GM21737 (cell line): ENCODE data around the gene EFNA2.
"Not testable (repeated sequence)": the region's sequence is repeated elsewhere in the genome, so short reads cannot be mapped to it uniquely, and the experiment has no call there.

Source experiments
- ATAC-seq: cut with Tn5 transposase; IDR thresholded peaks from one replicate; pipeline ENCODE4 v1.9.1; 2021; ENCODE audit warnings: mild to moderate bottlenecking, moderate library complexity; ENCODE audit not compliant: unreplicated experiment

Gene EFNA2

DNA sequence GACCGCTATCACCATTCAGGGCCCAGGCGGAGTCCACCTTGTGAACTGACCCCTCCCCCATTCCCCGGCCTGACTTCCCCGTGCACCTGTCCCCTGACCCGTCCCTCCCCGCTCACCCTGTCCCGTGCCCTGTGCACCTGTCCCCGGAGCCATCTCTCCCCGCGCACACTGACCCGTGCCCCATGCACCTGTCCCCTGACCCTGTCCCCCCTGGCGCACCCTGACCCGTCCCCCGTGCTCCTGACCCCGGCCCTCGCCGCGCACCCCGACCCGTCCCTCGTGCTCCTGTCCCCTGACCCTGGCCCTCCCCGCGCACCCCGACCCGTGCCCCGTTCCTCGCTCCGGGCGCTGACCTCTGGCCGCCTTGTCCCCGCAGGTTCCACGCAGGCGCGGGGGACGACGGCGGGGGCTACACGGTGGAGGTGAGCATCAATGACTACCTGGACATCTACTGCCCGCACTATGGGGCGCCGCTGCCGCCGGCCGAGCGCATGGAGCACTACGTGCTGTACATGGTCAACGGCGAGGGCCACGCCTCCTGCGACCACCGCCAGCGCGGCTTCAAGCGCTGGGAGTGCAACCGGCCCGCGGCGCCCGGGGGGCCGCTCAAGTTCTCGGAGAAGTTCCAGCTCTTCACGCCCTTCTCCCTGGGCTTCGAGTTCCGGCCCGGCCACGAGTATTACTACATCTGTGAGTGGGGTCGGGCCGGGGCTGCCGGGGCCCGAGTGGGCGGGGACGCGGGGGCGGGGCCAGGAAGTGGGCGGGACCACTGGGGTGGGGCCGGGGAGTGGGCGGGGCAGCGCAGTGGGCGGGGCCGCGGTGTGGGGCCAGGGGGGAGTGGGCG, 9.7 kb downstream of the EFNA2 start:
- ATAC-seq, result no peak

DNA sequence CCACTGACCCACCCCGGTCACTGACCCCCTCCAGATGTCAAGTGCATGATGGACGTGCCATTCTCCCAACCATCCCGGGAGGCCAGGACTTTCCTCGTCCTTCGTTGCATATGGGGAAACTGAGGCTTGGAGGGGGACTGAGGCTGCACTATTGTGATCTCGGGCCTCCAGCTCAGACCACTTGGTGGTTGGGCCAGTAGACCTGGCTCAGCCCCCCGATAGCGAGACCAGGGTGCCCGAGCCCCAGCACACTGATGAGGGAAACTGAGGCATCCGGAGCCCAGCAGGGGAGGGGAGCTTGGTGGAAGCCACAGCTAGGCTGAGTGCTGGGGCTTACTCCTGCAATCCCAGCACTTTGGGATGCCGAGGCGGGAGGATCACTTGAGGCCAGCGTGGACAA, 10.4 kb downstream of the EFNA2 start:
- ATAC-seq, result no peak

DNA sequence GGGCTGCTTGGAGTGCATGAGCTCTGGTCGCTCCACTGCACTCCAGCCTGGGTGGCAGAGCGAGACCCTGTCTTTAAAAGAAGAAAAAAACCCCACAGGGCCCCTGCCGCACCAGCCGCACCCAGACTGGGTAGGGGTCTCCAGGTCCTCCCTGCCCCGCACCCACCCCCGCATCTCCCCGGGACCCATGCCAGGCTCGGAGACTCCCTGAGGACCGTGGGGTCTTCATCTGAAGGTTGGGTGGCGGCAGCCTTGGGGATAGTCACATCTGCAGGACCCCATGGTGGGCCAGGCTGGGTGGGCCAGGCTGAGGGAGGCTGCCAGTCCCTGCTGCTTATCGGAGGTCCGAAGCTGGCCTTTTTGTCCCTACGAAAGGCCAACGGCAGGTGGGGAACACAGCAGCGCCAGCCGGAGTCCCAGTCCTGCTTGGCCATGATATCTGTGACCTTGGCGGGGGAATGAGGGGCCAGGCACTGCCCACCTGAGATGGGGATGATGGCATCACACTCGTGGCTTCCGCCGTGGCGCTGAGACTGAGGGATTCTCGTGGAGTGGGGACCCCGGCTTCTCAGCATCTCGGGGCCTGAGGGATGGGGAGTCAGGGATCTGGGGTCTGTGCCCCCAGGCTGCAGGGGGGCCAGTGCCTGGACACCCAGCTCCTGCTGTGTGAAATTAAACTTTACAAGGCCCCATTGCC, 11.1 kb downstream of the EFNA2 start:
- no peak for ATAC-seq

DNA sequence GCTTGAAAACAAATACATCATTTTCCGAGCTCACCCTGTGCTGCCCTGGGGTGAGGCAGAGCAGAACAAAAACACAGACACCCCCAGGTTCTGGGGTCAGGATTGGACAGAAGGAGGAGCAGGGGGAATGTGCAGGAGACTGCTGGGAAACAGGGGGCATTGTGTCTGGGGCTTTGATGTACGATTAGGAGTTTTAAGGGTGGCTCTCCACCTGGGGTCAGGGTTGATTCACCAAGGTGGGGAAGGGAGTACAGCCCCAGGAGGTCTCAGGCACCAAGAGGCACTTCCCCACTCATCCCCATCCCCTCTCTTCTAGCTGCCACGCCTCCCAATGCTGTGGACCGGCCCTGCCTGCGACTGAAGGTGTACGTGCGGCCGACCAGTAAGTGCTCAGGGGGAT, 12.6 kb downstream of the EFNA2 start:
- no peak for ATAC-seq

DNA sequence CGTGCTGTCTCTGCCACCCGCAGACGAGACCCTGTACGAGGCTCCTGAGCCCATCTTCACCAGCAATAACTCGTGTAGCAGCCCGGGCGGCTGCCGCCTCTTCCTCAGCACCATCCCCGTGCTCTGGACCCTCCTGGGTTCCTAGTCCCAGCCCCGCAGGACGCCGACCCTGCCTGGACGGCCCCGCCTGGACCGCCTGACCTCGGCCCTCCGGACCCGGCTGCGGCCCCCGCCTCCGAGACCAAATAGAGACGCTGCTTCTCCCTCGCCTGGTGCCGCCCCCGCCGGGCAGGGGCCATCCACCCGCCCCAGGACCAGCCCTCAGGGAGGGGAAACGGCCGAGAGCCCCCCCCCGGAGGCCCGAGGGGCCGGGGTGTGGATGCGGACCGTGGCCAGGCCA, 14.1 kb downstream of the EFNA2 start:
- no peak for ATAC-seq

DNA sequence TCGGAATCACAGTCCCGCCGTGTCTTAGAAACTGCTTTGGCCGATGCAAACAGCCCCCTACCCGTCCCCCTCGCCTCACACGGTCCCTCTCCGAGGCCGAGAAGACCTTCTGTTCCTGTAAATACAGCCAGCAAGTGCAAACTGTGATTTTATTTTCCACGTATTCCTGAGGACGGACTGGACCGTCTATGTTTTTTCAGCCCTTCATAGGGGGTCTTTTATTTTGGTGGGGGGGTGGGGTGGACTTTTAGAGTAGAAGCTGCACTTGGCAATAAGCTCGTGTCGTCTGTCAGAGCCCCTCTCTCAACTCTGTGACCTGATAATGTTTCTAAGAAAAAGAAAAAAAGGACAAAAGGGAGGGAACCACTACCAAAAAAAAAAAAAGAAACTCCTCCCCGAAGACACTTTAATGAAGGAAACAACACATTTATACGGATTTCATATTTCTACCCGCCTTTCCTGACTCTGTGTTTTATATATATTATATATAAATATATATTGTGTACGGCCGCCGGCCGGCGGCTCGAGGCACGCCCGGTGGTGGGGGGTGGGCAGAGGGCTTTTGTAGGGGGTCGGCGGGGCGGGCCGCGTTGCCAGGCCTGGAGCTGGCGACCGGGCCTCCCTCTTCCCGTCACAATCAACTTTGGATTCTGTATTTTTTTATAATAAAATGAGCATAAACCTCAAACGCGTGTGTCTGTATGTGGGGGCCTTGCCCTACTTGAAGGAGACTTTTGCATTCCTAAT, 15.2 kb downstream of the EFNA2 start:
- ATAC-seq, result no peak

DNA sequence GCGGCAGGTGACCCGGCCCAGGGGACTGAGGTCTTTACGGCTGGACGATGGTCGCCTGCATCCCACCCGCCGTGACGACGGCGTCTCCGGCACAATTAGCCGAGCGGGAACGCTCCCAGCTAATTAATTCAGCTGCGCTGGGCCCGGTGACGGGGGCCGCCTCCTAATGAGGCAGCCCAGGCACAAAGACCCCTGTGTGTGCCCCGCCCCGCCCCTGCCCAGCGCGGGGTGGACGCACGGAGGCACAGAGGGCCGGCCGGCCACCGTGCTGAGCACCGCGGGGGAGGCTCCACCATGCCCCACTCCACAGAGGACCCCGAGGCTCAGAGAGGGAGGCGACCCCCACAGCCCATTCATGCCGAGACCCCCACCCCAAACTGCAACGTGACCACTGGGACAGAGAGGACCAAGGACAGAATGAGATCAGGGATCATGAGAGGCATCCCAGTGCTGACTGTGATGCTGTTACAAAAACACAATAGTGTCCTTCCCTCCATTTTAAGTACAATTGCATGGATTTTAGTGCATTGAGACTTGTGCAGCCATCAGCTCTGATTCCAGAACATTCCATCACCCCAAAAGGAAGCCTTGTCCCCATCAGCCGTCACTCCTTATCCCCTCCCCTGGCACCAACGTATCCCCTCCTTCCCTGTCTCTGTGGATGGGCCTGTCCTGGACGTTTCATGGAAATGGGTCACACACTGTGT, 17.0 kb downstream of the EFNA2 start:
- no peak for ATAC-seq

DNA sequence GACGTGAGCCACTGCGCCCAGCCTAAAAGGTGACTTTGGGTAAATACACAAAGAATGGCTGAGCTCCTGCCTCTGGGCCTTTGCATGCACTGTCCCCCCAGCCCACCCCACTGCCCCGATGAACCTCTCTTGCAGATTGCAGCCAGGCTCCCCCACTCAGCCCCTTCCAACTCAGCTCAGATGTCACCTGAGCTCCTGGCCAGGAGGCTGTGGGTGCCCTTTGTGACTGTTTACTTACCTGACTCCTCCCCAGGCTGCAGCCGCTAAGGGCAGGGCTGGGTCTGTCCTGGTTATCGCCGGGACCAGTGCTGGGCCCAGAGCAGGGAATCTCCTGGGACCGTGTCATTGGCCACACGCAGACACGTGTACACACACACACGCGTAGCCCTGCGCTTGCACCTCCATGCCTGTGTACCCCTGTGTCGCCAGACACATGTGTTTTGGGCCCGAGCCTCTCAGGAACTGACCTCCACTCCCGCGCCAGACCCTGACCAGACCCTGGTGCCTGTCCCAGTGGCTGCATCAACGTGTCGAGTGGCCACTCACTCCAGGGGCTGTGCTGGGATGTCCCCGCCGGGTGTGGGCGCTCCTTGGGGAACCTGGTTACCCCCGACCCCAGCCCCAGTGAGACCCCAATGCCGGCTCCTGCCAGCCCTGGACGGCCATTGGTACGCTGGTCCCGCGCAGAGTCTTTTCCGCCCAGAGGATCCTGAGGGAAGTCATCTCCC, 18.7 kb downstream of the EFNA2 start:
- no peak for ATAC-seq

DNA sequence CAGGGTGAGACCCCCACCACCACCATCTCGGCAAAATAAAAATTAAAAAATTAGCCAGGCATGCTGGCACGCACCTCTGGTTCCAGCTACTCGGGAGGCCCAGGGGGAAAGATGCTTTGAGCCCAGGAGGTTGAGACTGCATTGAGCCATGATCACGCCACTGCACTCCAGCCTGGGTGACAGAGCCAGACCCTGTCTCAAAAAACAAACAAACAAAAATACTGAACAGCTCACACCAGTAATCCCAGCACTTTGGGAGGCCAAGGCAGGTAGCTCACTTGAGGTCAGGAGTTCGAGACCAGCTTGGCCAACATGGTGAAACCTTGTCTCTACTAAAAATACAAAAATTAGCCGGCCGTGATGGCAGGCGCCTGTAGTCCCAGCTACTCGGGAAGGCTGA, 19.7 kb downstream of the EFNA2 start:
- ATAC-seq, result not testable (repeated sequence)

DNA sequence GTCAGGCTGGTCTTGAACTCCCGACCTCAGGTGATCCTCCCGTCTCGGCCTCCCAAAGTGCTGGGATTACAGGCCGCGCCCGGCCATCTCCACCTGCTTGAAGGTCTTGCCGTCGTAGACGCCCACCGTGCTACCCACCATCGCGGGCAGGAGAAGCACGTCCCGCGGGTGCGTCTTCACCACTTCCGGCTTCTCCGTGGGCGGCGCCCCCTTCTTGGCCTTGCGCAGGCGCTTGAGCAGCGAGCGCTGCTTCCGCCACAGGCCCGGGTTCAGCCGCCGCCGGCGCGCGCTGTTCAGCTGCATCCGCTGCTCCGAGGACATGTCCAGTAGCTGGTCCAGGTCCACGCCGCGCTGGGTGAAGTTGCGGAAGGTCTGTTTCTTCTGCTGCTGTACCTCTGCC, 21.6 kb downstream of the EFNA2 start:
- ATAC-seq, result no peak

DNA sequence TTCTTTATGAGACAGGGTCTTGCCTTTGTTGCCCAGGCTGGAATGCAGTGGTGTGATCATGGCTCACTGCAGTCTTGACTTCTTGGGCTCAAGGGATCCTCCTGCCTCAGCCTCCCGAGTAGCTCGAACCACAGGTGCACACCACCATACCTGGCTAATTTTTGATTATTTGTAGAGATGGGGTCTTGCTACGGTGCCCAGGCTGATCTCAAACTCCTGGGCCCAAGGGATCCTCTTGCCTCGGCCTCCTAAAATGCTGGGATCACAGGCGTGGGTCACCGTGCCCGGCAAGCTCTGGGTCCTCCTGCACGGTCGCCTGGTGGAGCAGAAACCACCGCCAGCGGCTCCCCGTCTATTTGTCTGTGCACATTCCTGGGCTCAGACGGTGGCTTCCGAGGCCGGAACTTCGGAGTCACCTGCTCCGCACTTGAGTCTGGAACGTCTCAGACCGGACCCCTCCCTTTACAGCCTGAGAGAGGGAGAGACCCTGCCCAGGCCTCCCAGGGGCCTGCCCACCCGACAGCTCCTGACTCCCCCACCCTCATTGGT, 22.2 kb downstream of the EFNA2 start:
- no peak for ATAC-seq

DNA sequence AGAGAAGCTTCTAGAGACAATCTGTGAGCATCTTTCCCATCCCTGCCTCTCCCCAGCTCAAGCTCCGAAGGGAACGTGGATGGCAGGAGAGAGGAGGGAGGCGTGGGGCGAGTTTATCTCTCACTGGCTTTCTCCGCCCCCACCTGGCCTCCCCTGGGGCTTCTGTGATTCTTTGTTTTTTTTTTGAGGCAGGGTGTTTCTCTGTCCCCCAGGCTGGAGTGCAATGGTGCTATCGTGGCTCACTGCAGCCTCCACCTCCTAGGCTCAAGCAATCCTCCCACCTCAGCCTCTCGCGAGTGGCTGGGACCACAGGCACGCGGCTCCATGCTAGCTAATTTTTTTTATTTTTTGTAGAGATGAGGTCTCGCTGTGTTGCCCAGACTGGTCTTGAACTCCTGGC, 23.0 kb downstream of the EFNA2 start:
- ATAC-seq, result no peak

DNA sequence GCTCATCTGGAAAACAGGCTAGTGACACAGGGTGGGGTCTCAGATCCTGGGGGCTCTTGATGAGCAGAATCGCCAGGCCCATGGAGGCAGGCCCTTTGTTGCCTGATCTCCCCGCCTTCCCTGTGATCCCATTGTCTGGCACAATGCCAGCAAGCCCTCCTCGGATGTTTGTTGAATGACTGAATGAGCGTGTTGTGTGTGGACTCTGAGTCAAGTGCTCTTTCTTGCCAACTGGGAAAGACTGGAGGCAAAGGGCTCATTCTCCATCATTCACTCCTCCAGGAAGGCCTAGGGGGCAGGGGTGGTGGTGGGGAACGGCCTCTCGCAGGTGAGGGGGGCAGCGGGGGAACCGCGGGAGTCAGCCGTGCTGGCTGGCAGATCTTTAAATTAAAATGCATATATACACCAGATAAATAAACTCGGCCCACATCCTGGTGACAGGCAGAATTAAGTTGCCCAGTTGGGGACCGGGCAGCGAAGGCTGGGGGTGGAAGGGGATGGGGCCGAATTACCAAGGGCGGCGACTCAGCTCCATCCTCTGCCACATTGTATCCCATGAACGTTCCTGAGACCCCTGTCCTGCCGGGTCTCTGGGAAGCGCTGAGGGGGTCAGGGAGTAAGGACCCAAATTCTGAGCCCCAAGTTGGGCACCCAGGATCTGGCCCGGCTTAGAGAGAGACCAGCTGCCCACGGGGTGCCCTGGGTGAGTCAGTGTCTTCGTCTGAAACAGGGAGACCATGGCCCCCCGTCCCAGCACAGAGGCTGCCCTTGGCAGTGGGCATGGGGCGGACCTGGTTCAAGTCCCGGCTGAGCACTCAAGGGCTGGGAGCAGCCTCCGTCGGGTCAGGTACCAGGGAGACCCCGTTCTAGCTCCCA, 24.5 kb downstream of the EFNA2 start:
- no peak for ATAC-seq

DNA sequence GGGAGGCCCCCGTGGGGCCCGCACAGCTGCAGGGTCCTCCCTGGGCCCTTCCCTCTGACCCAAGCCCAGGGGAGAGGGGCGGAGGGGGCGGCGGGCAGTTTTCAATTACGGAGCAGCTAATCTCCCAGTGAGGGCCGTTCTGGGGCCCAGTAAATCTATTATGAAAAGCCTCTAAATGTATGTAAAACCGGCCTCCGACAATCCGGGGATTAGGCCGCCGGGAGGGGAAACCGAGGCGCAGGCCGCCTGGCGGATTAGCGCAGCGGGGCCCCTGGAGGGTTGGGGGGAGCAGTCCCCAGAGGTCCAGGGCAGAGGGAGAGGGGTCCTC, 25.1 kb downstream of the EFNA2 start:
- ATAC-seq, result no peak

DNA sequence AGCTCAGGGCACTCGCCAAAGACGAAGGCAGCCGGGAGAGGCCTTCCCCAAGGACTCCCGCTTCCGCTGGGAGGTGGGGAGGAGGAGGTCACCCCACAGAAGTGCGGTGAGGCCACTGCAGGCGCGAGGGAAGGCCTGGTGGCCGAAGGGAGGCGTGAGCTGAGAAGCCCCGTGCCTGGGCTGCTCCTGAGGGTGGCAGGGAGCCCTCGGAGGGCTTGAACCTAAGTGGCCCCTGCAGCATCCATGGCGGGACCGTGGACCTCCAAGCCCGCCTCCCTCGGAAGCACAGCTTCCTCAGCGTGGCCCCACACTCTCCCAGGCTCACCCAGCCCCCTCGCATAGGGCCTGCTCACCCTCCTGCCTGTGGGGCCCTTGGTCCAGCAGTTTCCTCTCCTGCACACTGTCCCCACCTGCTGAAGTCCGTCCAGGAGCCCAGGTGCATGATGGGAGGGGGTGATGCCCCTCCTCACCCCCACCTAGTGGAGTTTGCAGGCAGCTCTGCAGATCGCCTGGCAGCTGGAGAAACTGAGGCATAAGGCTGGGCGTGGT, 25.9 kb downstream of the EFNA2 start:
- no peak for ATAC-seq

DNA sequence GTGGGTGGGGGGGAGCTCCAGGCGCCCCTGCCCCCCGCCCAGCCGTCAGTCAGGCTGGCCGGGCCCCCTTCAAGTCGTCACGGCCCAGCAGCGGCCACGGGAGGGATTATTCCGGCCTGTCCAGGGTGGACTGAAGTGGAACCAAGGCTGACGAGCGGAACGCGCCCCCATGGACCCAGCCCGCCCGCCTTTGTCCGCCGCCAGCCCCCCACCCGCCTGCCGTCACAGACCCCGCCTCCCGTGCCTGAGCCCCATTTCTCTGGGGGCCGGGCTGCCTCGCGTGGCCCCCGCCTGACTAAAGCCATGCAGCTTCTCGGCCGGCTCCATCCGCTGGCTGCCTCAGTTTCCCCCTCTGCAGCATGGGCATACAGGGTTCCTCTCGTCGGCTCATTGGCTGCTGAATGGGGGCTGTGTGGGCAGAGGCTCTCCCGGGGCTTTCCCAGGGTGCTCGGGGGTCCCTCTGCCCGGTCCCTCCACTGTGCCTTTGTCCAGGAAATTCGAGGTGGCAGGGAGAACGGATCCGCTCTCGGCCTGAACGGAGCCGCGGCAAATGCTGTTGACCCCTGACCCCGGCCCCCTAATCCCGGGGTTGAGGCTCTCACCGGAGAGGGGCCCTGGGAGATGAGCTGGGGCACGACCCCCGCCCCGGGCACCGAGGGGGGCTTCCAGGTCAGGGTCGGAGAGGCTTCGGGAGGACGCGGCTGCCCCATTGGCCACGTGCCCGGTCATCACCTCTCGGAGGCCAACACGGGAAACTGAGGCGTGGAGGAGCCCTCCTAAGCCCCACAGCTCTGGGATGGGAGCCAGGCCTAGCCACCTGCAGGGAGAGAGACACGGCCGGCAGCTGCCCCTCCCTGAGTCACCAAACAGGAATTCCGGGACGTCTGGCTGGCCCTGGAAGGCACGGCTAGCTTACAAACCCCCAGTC, 27.4 kb downstream of the EFNA2 start:
- no peak for ATAC-seq

DNA sequence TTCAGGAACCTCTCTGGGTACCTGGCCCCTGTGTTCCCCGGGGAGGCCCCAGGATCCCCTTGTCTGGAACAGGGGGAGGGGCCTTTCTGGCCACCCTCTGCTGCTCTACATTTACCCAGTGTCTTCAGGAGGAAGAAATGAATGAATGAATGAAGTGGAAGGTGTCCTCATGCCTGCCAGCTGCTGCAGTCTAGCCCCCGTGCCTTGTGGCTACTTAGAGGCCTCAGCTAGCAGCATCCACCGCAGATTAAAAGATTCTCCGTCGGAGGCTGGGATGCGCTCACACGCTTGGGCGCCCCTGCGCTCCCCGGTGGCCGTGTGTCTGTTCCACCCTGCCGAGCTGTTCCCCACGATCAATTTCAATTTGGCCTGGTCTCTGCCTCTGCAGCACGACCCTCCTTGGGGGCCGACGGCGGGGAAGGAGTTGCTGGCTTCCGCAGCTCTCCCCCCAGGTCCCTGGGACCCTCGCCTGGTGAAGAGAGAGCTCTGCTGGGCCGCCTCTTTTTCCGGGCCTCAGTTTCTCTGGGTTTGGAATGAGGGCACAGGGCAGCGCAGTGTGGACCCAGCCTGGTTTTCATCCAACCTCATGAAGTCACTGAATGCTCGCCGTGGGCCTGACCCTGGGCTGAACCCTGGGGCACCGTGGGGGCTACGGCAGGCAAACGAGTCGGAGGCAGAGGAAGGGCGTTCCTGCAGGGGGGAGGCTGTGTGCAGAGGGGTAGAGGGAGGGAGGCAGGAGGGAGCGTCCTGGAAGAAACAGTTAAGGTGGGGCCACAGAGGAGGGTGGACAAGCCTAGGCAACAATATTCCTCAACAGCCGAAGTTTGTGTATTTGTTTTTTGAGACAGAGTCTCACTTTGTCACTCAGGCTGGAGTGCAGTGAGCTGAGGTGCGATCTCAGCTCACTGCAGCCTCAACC, 28.3 kb downstream of the EFNA2 start:
- no peak for ATAC-seq
